Stimulated activated CD8-positive, alpha-beta memory T cell treated with anti-CD3 and anti-CD28 coated beads, Interleukin-4, amount 100 ng/mL, for 1 hour (primary cell): ENCODE results near the gene IRF6.

Experiments used
- DNase-seq, 2 donors: peaks; one replicate each; pipeline ENCODE4 v3.0.0-alpha.2; 2020; ENCODE audit warnings: low read depth in 2 of 2, low spot score in 1 of 2

The IRF6 gene

GRCh38 chr1:209790286-209791193 lies 15.4 kb downstream of the IRF6 start:
- DNase-seq: no peak

GRCh38 chr1:209789245-209789644 lies 16.7 kb downstream of the IRF6 start:
- DNase-seq: no peak

DNA sequence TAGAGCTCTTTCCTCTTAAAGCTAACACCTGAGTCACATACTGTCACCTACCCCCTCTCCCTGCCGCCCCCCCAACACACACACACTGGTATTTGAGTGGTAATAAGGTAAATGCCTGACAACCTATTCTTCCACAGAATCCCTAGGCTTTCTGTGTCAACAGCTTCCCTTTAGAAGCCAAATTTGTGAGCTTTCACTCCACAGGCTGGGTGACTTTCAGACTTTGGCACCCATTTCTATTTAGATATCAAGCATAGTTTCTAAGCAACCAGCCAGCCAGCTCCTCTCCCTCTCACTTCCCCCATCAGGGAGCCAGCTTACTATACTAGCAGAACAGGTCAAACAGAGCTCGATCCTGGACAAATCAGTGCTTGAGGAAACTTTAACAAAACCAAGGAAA lies 18.4 kb downstream of the IRF6 start:
- no peak for DNase-seq

DNA sequence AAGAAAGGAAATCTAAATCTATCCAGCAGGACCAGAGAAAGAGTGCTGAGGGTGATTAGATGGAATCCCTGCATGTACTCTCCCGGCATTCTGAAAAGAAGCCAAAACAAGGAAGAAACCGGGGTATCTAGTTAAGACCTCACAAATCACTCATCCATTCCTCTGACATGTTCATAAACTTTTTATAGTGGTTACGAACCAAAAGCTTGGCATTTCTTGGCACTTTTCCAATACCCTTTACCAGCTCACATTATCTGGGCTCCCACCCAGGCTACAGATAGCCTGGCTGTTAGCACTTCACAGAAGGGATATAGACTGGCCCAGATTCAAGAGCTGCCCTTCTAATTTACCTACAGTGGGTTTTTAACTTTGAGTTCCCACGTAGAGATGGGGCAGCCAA lies 19.8 kb downstream of the IRF6 start:
- DNase-seq: no peak

GRCh38 chr1:209785592-209785991 lies 20.4 kb downstream of the IRF6 start:
- no peak for DNase-seq

DNA sequence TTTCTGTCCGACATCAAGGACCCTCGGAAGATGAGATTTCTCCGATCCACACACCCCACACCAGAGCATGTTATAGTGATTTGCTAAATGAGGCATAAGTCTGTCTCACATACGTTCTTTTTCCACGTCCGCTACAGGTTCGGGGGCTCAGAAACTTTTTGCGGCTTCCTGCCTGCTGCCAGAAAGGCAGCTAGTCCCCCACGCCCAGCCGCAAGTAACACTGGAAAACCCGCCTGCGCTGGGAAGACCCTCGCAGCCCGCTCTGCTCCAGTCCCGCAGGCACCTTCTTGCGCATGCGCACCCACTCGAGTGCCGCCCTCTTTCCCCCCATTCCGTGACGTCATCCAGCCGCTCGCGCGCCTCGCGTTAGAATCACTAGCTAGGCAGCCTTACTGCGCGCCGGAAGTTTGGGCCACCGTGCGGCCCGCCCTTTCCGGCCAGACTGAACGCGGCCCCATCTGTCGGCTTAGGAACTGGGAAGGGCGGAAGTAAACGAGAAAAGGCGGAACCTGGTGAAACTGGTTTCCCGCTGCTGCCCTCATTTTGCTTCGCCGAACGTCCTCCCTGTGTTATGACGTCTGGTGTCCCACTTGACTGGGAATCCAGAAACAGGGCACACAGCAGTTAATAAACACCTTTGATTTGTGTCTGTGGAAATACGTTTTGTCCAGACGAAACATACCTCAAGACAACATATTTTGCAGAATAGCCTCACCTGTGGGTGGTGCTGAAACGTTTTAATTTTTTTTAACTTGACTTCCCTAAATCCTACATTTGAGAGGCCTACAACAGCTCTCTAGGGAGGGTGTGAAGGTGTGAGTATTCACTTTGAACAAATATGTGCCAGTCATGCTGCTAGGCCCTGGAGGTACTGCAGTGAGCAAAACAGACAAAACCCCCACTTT lies 21.4 kb downstream of the IRF6 start, which contains the start of gene C1orf74:
Gene C1orf74 (minus strand): TSS at position 295 of the 905 bp plus-strand sequence. CDS start 925 bp downstream, outside the sequence.
- DNase-seq: peak; percentile 99 to 100

DNA sequence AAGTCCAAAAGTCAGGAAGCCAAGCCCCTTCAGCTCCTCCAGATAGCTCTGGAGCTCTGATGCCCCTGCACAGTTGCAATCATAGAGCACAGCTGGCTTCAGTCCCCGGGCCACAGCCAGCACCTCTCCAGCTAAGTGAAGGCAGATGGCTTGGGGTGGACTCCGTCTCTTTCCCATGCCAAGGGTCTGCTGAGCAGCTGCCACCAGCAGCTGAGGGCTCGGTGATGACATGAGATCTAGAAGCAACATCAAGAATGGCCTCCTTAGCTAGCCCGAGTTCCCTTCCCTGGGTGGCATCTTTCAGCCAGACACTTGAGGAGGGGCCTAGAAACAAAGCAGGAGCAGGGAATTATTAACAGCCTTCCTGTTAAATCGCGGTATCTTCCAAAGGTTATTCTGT lies 22.6 kb downstream of the IRF6 start:
- no peak for DNase-seq

DNA sequence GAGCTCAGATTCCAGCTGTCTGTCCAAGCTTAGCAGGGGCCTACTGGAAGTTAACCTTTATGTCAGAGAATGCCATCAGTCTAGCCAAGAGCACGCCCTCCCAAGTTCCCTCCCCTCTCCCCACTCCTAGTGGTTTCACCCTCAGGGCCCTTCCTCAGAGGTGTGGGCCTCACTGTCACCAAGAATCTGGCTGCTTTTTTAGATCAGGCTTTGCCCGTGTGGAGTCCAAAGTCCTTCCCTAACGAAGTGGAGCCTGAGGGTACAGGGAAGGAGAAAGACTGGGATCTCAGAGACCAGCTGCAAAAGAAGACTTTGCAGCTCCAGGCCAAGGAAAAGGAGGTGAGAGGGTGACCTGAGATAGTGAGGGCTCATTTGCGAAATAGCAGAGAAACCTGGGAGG lies 25.7 kb downstream of the IRF6 start:
- no peak for DNase-seq

DNA sequence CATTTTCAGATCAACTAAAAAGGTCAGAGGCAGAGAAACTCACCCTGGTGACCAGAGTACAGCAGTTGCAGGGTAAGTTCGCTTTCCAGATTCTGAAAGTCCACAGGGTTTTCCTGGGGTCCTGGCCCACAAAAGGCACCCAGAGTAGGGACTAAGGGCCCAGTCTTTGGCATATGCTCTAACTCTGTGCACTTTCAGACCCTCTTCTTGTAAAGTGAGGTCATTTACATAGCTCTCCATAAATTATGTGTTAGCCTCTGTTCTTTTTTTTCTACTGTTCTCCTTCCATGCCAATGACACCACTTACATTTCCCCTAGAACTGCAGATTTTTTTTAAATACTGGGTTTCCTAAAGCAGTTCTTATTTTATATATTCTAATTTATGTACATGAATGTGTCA lies 27.8 kb downstream of the IRF6 start:
- no peak for DNase-seq

DNA sequence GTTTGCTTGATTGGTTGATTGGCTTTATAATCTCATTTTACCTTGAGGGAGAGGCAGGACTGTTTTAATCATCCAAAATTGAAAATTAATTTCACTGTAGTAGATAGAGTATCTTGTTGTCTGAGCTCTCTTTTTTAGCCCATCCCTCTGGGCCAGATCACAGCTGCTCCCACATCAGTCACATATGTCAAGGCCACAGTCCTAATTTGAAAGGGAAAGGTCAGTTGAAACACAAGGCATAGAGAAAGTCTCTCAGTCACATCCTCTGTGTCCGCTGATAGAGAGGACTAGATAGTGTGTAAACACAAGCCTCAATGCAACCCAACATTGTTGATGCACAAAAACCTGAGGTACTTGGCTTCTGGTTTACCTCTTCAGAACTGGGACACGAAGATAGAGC lies 28.4 kb downstream of the IRF6 start:
- DNase-seq: no peak

DNA sequence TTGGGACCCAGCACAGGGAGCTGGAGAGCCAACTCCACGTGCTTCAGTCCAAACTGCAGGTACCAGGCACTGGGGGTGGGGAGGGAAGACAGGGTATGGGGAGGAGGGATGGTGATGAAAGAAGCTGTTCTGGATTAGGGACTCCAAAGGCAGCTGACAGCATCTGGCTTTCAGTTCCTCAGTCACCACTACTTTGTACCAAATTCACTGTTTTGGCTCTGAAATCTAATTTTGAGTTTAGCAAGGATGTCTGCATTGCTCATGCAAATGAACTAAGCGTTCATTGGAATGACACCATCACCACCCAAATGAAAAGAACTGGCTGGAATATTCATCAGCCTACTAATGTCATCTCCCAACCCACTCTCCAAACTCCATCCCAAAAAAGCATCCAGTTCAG lies 30.3 kb downstream of the IRF6 start:
- DNase-seq: no peak

DNA sequence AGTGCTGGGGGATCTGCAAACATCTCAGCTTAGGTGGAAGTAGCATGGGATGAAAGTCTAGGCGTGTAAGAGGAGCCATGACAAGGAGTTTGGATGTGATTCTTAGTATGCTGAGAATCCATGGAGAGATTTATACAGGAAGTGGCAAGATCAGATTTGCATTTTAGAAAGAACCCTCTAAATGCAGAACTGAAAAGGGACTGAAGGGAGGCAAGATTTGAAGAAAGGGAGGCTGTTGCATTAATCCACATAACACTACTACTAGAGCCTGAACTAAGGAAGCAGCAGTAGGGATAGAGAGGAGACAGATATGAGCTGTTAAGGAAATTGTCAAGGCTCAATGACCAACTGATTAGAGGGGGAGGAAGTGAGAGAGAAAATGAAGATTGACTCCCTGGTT lies 31.4 kb downstream of the IRF6 start:
- no peak for DNase-seq

DNA sequence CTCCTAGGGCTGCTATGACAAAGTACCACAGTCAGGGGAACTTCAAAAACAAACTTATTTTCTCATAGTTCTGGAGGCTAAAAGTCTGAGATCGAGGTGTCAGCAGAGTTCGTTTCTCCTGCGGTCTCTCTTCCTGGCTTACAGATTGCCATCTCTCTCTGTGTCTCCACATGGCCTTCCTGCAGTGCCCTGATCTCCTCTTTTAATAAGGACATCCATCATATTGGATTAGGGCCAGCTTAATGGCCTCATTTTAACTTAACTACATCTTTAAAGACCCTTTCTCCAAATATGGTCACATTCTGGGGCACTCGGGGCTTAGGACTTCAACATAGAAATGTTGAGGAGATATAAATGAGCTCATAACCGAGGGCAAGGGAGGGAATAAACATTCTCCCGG lies 33.8 kb downstream of the IRF6 start:
- DNase-seq: no peak

GRCh38 chr1:209770636-209771415 lies 35.1 kb downstream of the IRF6 start:
- DNase-seq: no peak

DNA sequence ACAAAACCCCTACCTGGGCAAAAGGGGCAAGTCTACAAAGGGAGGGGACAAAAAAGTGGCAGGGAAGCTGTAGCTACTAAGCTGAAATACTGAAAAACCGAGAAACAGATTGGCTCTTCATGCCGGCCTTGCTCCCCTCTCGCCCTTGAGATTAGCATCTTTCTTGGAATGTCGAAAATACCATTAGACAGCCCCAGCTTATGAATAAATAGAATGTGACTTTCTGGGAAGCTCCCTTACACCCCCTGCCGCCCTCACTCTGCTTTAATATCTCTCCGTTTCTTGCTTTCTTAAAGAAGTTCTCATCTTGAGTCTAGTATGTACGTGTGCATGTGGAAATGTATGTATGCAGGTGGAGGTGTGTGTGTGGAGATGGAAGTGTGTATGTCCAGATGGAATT lies 36.0 kb downstream of the IRF6 start:
- DNase-seq: no peak

- DNase-seq: peak; percentile 44 to 57
Observed at GRCh38 chr1:209769171-209769904, 36.6 kb downstream of the IRF6 start.

GRCh38 chr1:209768354-209768774 lies 37.6 kb downstream of the IRF6 start:
- DNase-seq: peak; percentile 50 to 68

GRCh38 chr1:209767706-209768105 lies 38.2 kb downstream of the IRF6 start:
- no peak for DNase-seq

DNA sequence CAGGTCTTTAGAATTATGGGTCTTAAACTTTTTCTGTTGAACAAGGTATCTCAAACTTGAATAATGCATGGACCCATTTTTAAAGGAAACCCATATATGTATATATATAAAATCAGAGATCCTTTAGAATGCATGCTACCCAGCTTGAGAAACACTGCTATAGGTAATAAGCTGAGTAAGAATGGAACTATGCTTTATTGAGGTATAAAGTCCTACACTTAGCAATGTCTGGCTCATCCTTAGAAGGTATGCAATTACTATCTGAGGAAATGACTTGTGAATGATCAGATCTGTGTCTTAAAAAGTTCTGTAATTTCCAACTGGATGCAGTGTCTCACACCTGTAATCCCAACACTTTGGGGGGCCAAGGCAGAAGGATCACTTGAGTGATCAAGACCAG lies 38.8 kb downstream of the IRF6 start:
- no peak for DNase-seq

- no peak for DNase-seq
Observed at GRCh38 chr1:209766051-209766450, 39.9 kb downstream of the IRF6 start.
